MM.1S (cell line): ENCODE measurements around the gene MTFR2.

Source experiments
- DNase-seq: peaks from one replicate; pipeline ENCODE4 v3.0.0-alpha.2; 2015
- H2AFZ ChIP-seq: fragments of 300-600 bp; sonication (generic); 2 replicates; pipeline ENCODE4 v1.6.0; 2016; ENCODE audit warnings: antibody characterized with exemption, low read length
- H3F3A ChIP-seq: fragments of 300-600 bp; sonication (generic); 2 replicates; pipeline ENCODE4 v1.6.1; 2016; ENCODE audit warnings: mild to moderate bottlenecking, antibody characterized with exemption, low read length, moderate library complexity, mixed read lengths; ENCODE audit not compliant: insufficient read depth
- H3K27ac ChIP-seq: fragments of 300-600 bp; sonication (generic); 2 replicates; pipeline ENCODE4 v1.5.1; 2016; ENCODE audit warnings: mild to moderate bottlenecking, low read length
- H3K27me3 ChIP-seq: fragments of 300-600 bp; sonication (generic); replicated peaks from 2 replicates; pipeline ENCODE4 v1.6.0; 2016; ENCODE audit warnings: low read length; ENCODE audit not compliant: insufficient read depth
- H3K36me3 ChIP-seq: fragments of 300-600 bp; sonication (generic); replicated peaks from 2 replicates; pipeline ENCODE4 v1.6.1; 2016; ENCODE audit warnings: mild to moderate bottlenecking, low read length, mixed read lengths; ENCODE audit not compliant: insufficient read depth
- H3K4me1 ChIP-seq: fragments of 300-600 bp; sonication (generic); 2 replicates; pipeline ENCODE4 v1.6.1; 2016; ENCODE audit warnings: low read length, mixed read lengths
- H3K4me2 ChIP-seq: fragments of 300-600 bp; sonication (generic); 2 replicates; pipeline ENCODE4 v1.6.0; 2016; ENCODE audit warnings: low read depth, low read length
- H3K4me3 ChIP-seq: fragments of 300-600 bp; sonication (generic); 2 replicates; pipeline ENCODE4 v1.5.1; 2016; ENCODE audit warnings: low read length, mixed read lengths
- H3K79me2 ChIP-seq: fragments of 300-600 bp; sonication (generic); 2 replicates; pipeline ENCODE4 v1.6.1; 2016; ENCODE audit warnings: mixed run types, low read length, mixed read lengths
- H3K9ac ChIP-seq: fragments of 300-600 bp; sonication (generic); 2 replicates; pipeline ENCODE4 v1.6.1; 2016; ENCODE audit warnings: low read length, mixed read lengths
- H3K9me2 ChIP-seq: fragments of 300-600 bp; sonication (generic); replicated peaks from 2 replicates; pipeline ENCODE4 v1.6.1; 2016; ENCODE audit warnings: mild to moderate bottlenecking, low read length, mixed read lengths; ENCODE audit not compliant: insufficient read depth
- H3K9me3 ChIP-seq: fragments of 300-600 bp; sonication (generic); replicated peaks from 2 replicates; pipeline ENCODE4 v1.6.1; 2016; ENCODE audit warnings: mild to moderate bottlenecking, low read length, mixed read lengths; ENCODE audit not compliant: insufficient read depth
- H4K20me1 ChIP-seq: fragments of 300-600 bp; sonication (generic); 2 replicates; pipeline ENCODE4 v1.6.1; 2016; ENCODE audit warnings: mild to moderate bottlenecking, low read length, moderate library complexity, mixed read lengths; ENCODE audit not compliant: insufficient read depth
- EZH2 ChIP-seq: fragments of 300-600 bp; sonication (generic); optimal IDR thresholded peaks from 2 replicates; pipeline ENCODE3; 2017; ENCODE audit warnings: low read depth, mild to moderate bottlenecking, antibody characterized with exemption, low read length, mixed read lengths
- EZH2phosphoT487 ChIP-seq: fragments of 300-600 bp; sonication (generic); IDR thresholded peaks from 2 replicates; pipeline ENCODE4 v1.6.1; 2018; ENCODE audit warnings: antibody characterized with exemption, low read length
- TF ChIP-seq, protein P1 (sequence below): fragments of 300-600 bp; sonication (generic); IDR thresholded peaks from 2 replicates; pipeline ENCODE4 v1.5.1; 2016; ENCODE audit warnings: antibody characterized with exemption, low read length, mixed read lengths

Gene MTFR2

DNA sequence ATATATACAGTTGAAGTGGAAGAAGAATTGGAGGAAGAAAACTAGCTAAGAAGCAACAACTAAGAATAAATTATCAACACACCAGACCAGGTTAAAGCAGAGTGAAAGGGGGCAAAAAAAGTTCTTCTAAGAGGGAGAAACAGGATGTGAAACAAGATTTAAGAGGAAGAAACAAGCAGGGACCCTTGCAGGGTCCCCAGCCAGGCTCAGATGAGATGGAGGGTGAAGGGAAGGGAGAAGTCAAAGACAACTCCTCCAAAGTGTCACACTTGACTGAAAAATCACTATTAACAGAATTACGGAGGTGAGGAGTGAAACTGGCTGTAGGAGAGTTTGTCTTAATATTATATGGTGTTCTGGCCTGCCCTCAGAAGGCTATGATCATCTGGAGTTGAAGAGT lies 65.4 kb downstream of the MTFR2 start:
- Histone ChIP-seq H2AFZ (no peak overlapping the region), H3K4me3 (no peak overlapping the region), H3K27ac (no peak overlapping the region), H3K9me2 (no peaks in the 10 kb centered on the region), H4K20me1 (no peaks in the 10 kb centered on the region), H3K36me3 (no peaks in the 10 kb centered on the region), H3K4me1 (no peaks in the 10 kb centered on the region), H3K9ac (no peak overlapping the region), H3K79me2 (no peaks in the 10 kb centered on the region), H3K27me3 (no peaks in the 10 kb centered on the region), H3F3A (no peaks in the 10 kb centered on the region), H3K4me2 (no peak overlapping the region), H3K9me3 (no peaks in the 10 kb centered on the region)
- no peak for TF ChIP-seq EZH2phosphoT487
- TF ChIP-seq, protein P1, sequence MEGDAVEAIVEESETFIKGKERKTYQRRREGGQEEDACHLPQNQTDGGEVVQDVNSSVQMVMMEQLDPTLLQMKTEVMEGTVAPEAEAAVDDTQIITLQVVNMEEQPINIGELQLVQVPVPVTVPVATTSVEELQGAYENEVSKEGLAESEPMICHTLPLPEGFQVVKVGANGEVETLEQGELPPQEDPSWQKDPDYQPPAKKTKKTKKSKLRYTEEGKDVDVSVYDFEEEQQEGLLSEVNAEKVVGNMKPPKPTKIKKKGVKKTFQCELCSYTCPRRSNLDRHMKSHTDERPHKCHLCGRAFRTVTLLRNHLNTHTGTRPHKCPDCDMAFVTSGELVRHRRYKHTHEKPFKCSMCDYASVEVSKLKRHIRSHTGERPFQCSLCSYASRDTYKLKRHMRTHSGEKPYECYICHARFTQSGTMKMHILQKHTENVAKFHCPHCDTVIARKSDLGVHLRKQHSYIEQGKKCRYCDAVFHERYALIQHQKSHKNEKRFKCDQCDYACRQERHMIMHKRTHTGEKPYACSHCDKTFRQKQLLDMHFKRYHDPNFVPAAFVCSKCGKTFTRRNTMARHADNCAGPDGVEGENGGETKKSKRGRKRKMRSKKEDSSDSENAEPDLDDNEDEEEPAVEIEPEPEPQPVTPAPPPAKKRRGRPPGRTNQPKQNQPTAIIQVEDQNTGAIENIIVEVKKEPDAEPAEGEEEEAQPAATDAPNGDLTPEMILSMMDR, result no peak
- no peak for TF ChIP-seq EZH2
- no peak for DNase-seq

DNA sequence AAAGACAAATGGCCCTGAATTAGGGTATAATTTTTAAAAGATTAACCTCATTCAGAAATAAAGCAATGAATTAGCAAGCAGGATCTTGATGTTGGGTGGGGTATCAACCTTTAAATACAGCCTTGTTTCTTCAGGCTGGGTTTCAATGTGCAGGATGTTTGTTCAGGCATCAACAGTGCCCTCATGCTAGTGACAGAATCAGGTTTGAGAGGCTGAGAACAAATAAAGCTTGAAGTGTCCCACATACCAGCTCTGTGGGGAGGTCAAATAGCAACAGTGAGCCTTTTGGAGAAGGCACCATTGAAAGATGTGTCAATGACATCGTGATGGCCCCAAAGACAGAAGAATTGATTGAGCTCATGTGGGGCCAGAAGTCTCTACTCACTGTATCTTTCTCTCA lies 68.2 kb downstream of the MTFR2 start:
- no peak overlapping the region for H2AFZ ChIP-seq
- no peaks in the 10 kb centered on the region for H4K20me1 ChIP-seq
- no peaks in the 10 kb centered on the region for H3K9me2 ChIP-seq
- H3K27me3 ChIP-seq, result no peaks in the 10 kb centered on the region
- no peaks in the 10 kb centered on the region for H3K36me3 ChIP-seq
- H3K27ac ChIP-seq, result no peak overlapping the region
- H3K79me2 ChIP-seq, result no peaks in the 10 kb centered on the region
- TF ChIP-seq, protein P1, result no peak
- TF ChIP-seq EZH2 (no peak), EZH2phosphoT487 (no peak)
- no peak overlapping the region for H3K4me2 ChIP-seq
- H3K9ac ChIP-seq, result no peak overlapping the region
- H3F3A ChIP-seq, result no peaks in the 10 kb centered on the region
- H3K4me1 ChIP-seq, result no peaks in the 10 kb centered on the region
- DNase-seq, result no peak
- H3K4me3 ChIP-seq, result no peak overlapping the region
- no peaks in the 10 kb centered on the region for H3K9me3 ChIP-seq

DNA sequence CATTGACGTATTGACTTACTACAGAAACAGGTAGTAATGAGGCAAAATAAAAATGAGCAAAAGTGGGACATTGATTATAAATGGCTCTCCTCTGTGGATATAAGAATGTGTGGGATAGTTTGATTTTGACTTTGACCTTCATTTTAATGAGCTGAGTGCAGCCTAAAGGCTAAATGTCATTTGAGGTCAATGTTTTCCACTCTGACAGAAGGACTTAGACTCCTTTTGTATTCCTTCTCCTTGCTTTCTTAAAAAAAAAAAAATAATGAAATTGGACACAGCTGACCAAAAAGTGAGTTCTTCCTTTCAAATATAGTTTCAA lies 68.6 kb downstream of the MTFR2 start:
- Histone ChIP-seq H3K9me3 (no peaks in the 10 kb centered on the region), H3K4me1 (no peaks in the 10 kb centered on the region), H3F3A (no peaks in the 10 kb centered on the region), H3K9ac (no peak overlapping the region), H3K79me2 (no peaks in the 10 kb centered on the region), H3K4me2 (no peak overlapping the region), H3K9me2 (no peaks in the 10 kb centered on the region), H3K27me3 (no peaks in the 10 kb centered on the region), H3K4me3 (no peak overlapping the region), H4K20me1 (no peaks in the 10 kb centered on the region), H2AFZ (no peak overlapping the region), H3K27ac (no peak overlapping the region), H3K36me3 (no peaks in the 10 kb centered on the region)
- no peak for DNase-seq
- TF ChIP-seq EZH2phosphoT487 (no peak), EZH2 (no peak)
- TF ChIP-seq, protein P1, result no peak
